ENCODE results near the gene BIN1.

The BIN1 gene

GRCh38 chr2:127150996-127151395 is 44.0 kb upstream of the BIN1 start:
- no peak for TF ChIP-seq CTCF (IDR thresholded peaks at IDR 0.05)
- H3K9me3 ChIP-seq, result no peaks in the 10 kb centered on the region
- H3K4me1 ChIP-seq, result peaks cover 0 to 8% (median 0%) of the 10 kb centered on the region in 4 donors
- no peak overlapping the region for H3K4me3 ChIP-seq
- H3K36me3 ChIP-seq, result no peaks in the 10 kb centered on the region
- no peak overlapping the region for H3K27ac ChIP-seq
- intact Hi-C loops (cut with DNase I; ENCODE audit: low total_unique reads), result no loop called here
- no peak for DNase-seq
- H3K27me3 ChIP-seq, result no peaks in the 10 kb centered on the region

- no peak overlapping the region for H3K27ac ChIP-seq
- peaks cover 0 to 12% (median 1%) of the 10 kb centered on the region in 4 donors for H3K4me1 ChIP-seq
- H3K27me3 ChIP-seq, result no peaks in the 10 kb centered on the region
- no peak overlapping the region for H3K4me3 ChIP-seq
- intact Hi-C loops (cut with DNase I; ENCODE audit: low total_unique reads), result no loop called here
- no peak for TF ChIP-seq CTCF (IDR thresholded peaks at IDR 0.05)
- H3K36me3 ChIP-seq, result no peaks in the 10 kb centered on the region
- no peak for DNase-seq
- no peaks in the 10 kb centered on the region for H3K9me3 ChIP-seq
These were observed 42.4 kb upstream of the BIN1 start for GRCh38 chr2:127149384-127149783.

GRCh38 chr2:127146820-127147502 is 40.0 kb upstream of the BIN1 start:
- H3K4me1 ChIP-seq, result peaks cover 0 to 14% (median 1%) of the 10 kb centered on the region in 4 donors
- H3K4me3 ChIP-seq, result no peak overlapping the region
- no peaks in the 10 kb centered on the region for H3K9me3 ChIP-seq
- no peaks in the 10 kb centered on the region for H3K27me3 ChIP-seq
- TF ChIP-seq CTCF (IDR thresholded peaks at IDR 0.05), result no peak
- DNase-seq, result no peak
- no peaks in the 10 kb centered on the region for H3K36me3 ChIP-seq
- no peak overlapping the region for H3K27ac ChIP-seq
- intact Hi-C loops (cut with DNase I; ENCODE audit: low total_unique reads), result no loop called here

- no peak for DNase-seq
- H3K4me3 ChIP-seq, result no peak overlapping the region
- H3K4me1 ChIP-seq, result peaks cover 0 to 14% (median 1%) of the 10 kb centered on the region in 4 donors
- no peaks in the 10 kb centered on the region for H3K27me3 ChIP-seq
- no peaks in the 10 kb centered on the region for H3K36me3 ChIP-seq
- intact Hi-C loops (cut with DNase I; ENCODE audit: low total_unique reads), result no loop called here
- H3K9me3 ChIP-seq, result no peaks in the 10 kb centered on the region
- TF ChIP-seq CTCF (IDR thresholded peaks at IDR 0.05), result no peak
- H3K27ac ChIP-seq, result no peak overlapping the region
These were observed 39.2 kb upstream of the BIN1 start for GRCh38 chr2:127146071-127146725.

GRCh38 chr2:127145280-127145895 is 38.4 kb upstream of the BIN1 start:
- DNase-seq, result no peak
- H3K36me3 ChIP-seq, result no peaks in the 10 kb centered on the region
- H3K4me3 ChIP-seq, result no peak overlapping the region
- H3K27me3 ChIP-seq, result no peaks in the 10 kb centered on the region
- no peak for TF ChIP-seq CTCF (IDR thresholded peaks at IDR 0.05)
- intact Hi-C loops (cut with DNase I; ENCODE audit: low total_unique reads), result no loop called here
- H3K27ac ChIP-seq, result no peak overlapping the region
- H3K4me1 ChIP-seq, result peaks cover 0 to 14% (median 1%) of the 10 kb centered on the region in 4 donors
- no peaks in the 10 kb centered on the region for H3K9me3 ChIP-seq
